HEK293 (cell line): ENCODE data around the gene CLIP4.

Experiments used
- CTCF ChIA-PET: fragments of 350-600 bp; formaldehyde crosslinking; extraction: SDS; loops from one replicate; lab custom pipeline; 2021; ENCODE audit warnings: antibody characterized with exemption; lab: Yijun Ruan, JAX
- POLR2A ChIA-PET: fragments of 300-600 bp; formaldehyde crosslinking; extraction: SDS; loops from one replicate; lab custom pipeline; 2020; ENCODE audit warnings: antibody characterized with exemption, inconsistent platforms; lab: Yijun Ruan, JAX
- H3K27ac ChIP-seq: fragments of 200-500 bp; sonication (Bioruptor generic); 2 replicates; pipeline ENCODE4 v1.5.1; 2014; ENCODE audit warnings: low read depth, low read length, control low read depth, inconsistent platforms; ENCODE audit errors: extremely low read depth
- H3K36me3 ChIP-seq, 2 experiments: fragments of 200-500 bp in 1 of 2; sonication (Bioruptor generic) in 1 of 2; 1 replicate in 1 of 2; 2 replicates in 1 of 2; pipeline ENCODE4 v1.5.1; 2014 to 2017; ENCODE audit warnings: inconsistent platforms in 2 of 2, low read length in 2 of 2; ENCODE audit not compliant: control insufficient read depth in 2 of 2, insufficient read depth in 1 of 2
- H3K4me1 ChIP-seq: fragments of 200-500 bp; sonication (Bioruptor generic); 2 replicates; pipeline ENCODE4 v1.5.1; 2014; ENCODE audit warnings: mild to moderate bottlenecking, low read length, inconsistent platforms; ENCODE audit not compliant: control insufficient read depth, insufficient read depth
- H3K4me3 ChIP-seq: 2 replicates; pipeline ENCODE4 v1.5.1; 2011; ENCODE audit warnings: low read depth, mild to moderate bottlenecking, control low read depth, low read length, moderate library complexity
- H3K9me3 ChIP-seq: fragments of 200-500 bp; sonication (Bioruptor generic); 2 replicates; pipeline ENCODE4 v1.5.1; 2014; ENCODE audit warnings: low read depth, low read length, inconsistent platforms; ENCODE audit not compliant: control insufficient read depth, insufficient read depth
- BCL11B ChIP-seq: fragments of 450-650 bp; formaldehyde crosslinking; IDR thresholded peaks from 2 replicates; pipeline ENCODE4 v1.5.1; 2016; ENCODE audit warnings: low read depth, missing biosample characterization, missing genetic modification characterization
- CTCF ChIP-seq: fragments of 450-650 bp; formaldehyde crosslinking; IDR thresholded peaks from 2 replicates; pipeline ENCODE4 v1.5.1; 2016; ENCODE audit warnings: missing biosample characterization, missing genetic modification characterization
- FEZF1 ChIP-seq: fragments of 450-650 bp; formaldehyde crosslinking; IDR thresholded peaks from 2 replicates; pipeline ENCODE4 v1.5.1; 2016; ENCODE audit warnings: missing biosample characterization, missing genetic modification characterization
- GLIS1 ChIP-seq: fragments of 450-650 bp; formaldehyde crosslinking; IDR thresholded peaks from 2 replicates; pipeline ENCODE4 v1.5.1; 2016; ENCODE audit warnings: missing biosample characterization, missing genetic modification characterization
- KLF10 ChIP-seq: fragments of 450-650 bp; IDR thresholded peaks from 2 replicates; pipeline ENCODE4 v1.5.1; 2018; ENCODE audit warnings: missing biosample characterization, mild to moderate bottlenecking, missing genetic modification characterization
- SP2 ChIP-seq: fragments of 450-650 bp; formaldehyde crosslinking; IDR thresholded peaks from 2 replicates; pipeline ENCODE4 v1.5.1; 2016; ENCODE audit warnings: missing biosample characterization, missing genetic modification characterization
- SP7 ChIP-seq: fragments of 450-650 bp; formaldehyde crosslinking; IDR thresholded peaks from 2 replicates; pipeline ENCODE4 v1.5.1; 2016; ENCODE audit warnings: missing biosample characterization, missing genetic modification characterization
- YY2 ChIP-seq: fragments of 450-650 bp; formaldehyde crosslinking; IDR thresholded peaks from 2 replicates; pipeline ENCODE4 v1.5.1; 2016; ENCODE audit warnings: missing biosample characterization, missing genetic modification characterization
- ZBTB17 ChIP-seq: fragments of 450-650 bp; formaldehyde crosslinking; IDR thresholded peaks from 2 replicates; pipeline ENCODE4 v1.5.1; 2016; ENCODE audit warnings: missing biosample characterization, missing genetic modification characterization
- ZBTB48 ChIP-seq: fragments of 450-650 bp; formaldehyde crosslinking; IDR thresholded peaks from 2 replicates; pipeline ENCODE4 v1.5.1; 2016; ENCODE audit warnings: missing biosample characterization, missing genetic modification characterization
- ZNF132 ChIP-seq: fragments of 450-650 bp; formaldehyde crosslinking; IDR thresholded peaks from 2 replicates; pipeline ENCODE4 v1.5.1; 2017; ENCODE audit warnings: missing biosample characterization, missing genetic modification characterization, borderline replicate concordance
- ZNF146 ChIP-seq: fragments of 450-650 bp; formaldehyde crosslinking; IDR thresholded peaks from 2 replicates; pipeline ENCODE4 v1.5.1; 2016; ENCODE audit warnings: missing biosample characterization, missing genetic modification characterization
- ZNF157 ChIP-seq: fragments of 450-650 bp; formaldehyde crosslinking; IDR thresholded peaks from 2 replicates; pipeline ENCODE4 v1.5.1; 2016; ENCODE audit warnings: missing biosample characterization, missing genetic modification characterization
- ZNF19 ChIP-seq: fragments of 450-650 bp; formaldehyde crosslinking; IDR thresholded peaks from 2 replicates; pipeline ENCODE4; 2016; ENCODE audit warnings: missing biosample characterization, missing genetic modification characterization, low read depth
- ZNF24 ChIP-seq: fragments of 450-650 bp; formaldehyde crosslinking; IDR thresholded peaks from 2 replicates; pipeline ENCODE4 v1.5.1; 2016; ENCODE audit warnings: missing biosample characterization, missing genetic modification characterization
- ZNF266 ChIP-seq: fragments of 450-650 bp; formaldehyde crosslinking; IDR thresholded peaks from 2 replicates; pipeline ENCODE4 v1.5.1; 2016; ENCODE audit warnings: missing biosample characterization, missing genetic modification characterization, low read depth
- ZNF274 ChIP-seq, 2 experiments: fragments of 200-500 bp in 1 of 2; fragments of 450-650 bp in 1 of 2; sonication (Bioruptor generic) in 1 of 2; formaldehyde crosslinking in 1 of 2; IDR thresholded peaks; 2 replicates each; pipeline versions ENCODE4 v1.5.1 to v1.6.1; 2014 to 2016; ENCODE audit warnings: borderline replicate concordance in 1 of 2, inconsistent platforms in 1 of 2, low read length in 1 of 2, missing biosample characterization in 1 of 2, missing genetic modification characterization in 1 of 2
- ZNF302 ChIP-seq: fragments of 450-650 bp; formaldehyde crosslinking; IDR thresholded peaks from 2 replicates; pipeline ENCODE4 v1.5.1; 2016; ENCODE audit warnings: missing biosample characterization, missing genetic modification characterization, low read depth
- ZNF335 ChIP-seq: fragments of 450-650 bp; formaldehyde crosslinking; conservative IDR thresholded peaks from 2 replicates; pipeline ENCODE4 v1.5.1; 2016; ENCODE audit warnings: missing biosample characterization, missing genetic modification characterization
- ZNF529 ChIP-seq: fragments of 450-650 bp; formaldehyde crosslinking; IDR thresholded peaks from 2 replicates; pipeline ENCODE4 v1.5.1; 2017; ENCODE audit warnings: missing genetic modification characterization, missing biosample characterization; ENCODE audit not compliant: insufficient replicate concordance
- ZNF571 ChIP-seq: fragments of 450-650 bp; formaldehyde crosslinking; IDR thresholded peaks from 2 replicates; pipeline ENCODE4 v1.5.0; 2017; ENCODE audit warnings: missing biosample characterization, missing genetic modification characterization
- ZNF596 ChIP-seq: fragments of 450-650 bp; IDR thresholded peaks from 2 replicates; pipeline ENCODE4 v1.5.0; 2018; ENCODE audit warnings: missing biosample characterization, mild to moderate bottlenecking, missing genetic modification characterization, moderate library complexity
- ZNF610 ChIP-seq: fragments of 450-650 bp; formaldehyde crosslinking; IDR thresholded peaks from 2 replicates; pipeline ENCODE4 v1.5.1; 2016; ENCODE audit warnings: missing biosample characterization, missing genetic modification characterization, borderline replicate concordance
- ZNF639 ChIP-seq: fragments of 450-650 bp; formaldehyde crosslinking; IDR thresholded peaks from 2 replicates; pipeline ENCODE4 v1.5.1; 2016; ENCODE audit warnings: missing biosample characterization, missing genetic modification characterization
- ZNF660 ChIP-seq: fragments of 450-650 bp; IDR thresholded peaks from 2 replicates; pipeline ENCODE4 v1.5.1; 2018; ENCODE audit warnings: missing biosample characterization, mild to moderate bottlenecking, missing genetic modification characterization
- ZNF664 ChIP-seq: fragments of 450-650 bp; formaldehyde crosslinking; IDR thresholded peaks from 2 replicates; pipeline ENCODE4 v1.5.1; 2016; ENCODE audit warnings: missing biosample characterization, missing genetic modification characterization
- ZNF677 ChIP-seq: fragments of 450-650 bp; IDR thresholded peaks from 2 replicates; pipeline ENCODE4 v1.5.0; 2018; ENCODE audit warnings: missing biosample characterization, mild to moderate bottlenecking, missing genetic modification characterization, moderate library complexity
- ZNF76 ChIP-seq: fragments of 450-650 bp; formaldehyde crosslinking; IDR thresholded peaks from 2 replicates; pipeline ENCODE4; 2016; ENCODE audit warnings: low read depth, missing biosample characterization, missing genetic modification characterization, borderline replicate concordance

The CLIP4 gene

GRCh38 chr2:29080886-29081743 is 34.1 kb upstream of the CLIP4 start:
- Histone ChIP-seq H3K36me3 (no peaks in the 10 kb centered on the region), H3K4me3 (no peak overlapping the region), H3K27ac (no peak overlapping the region), H3K9me3 (no peaks in the 10 kb centered on the region), H3K4me1 (no peaks in the 10 kb centered on the region)
- POLR2A ChIA-PET: no interaction called here
- TF ChIP-seq SP7 (tag by site-specific recombination) (no peak), ZNF677 (tag by site-specific recombination) (no peak), ZNF266 (no peak), ZNF146 (tag by site-specific recombination) (no peak), BCL11B (tag by site-specific recombination) (no peak), ZNF302 (tag by site-specific recombination) (no peak), ZNF596 (tag by site-specific recombination) (no peak), ZNF529 (tag by site-specific recombination) (no peak), ZNF660 (no peak), ZNF274 (IDR thresholded peaks at IDR 0.05; ENCODE audit: low read length) (no peak), ZNF274 (tag by site-specific recombination; IDR thresholded peaks at IDR 0.05; ENCODE audit: borderline replicate concordance) (no peak), ZNF19 (tag by site-specific recombination) (no peak), ZNF610 (tag by site-specific recombination) (no peak), GLIS1 (tag by site-specific recombination) (no peak)
- CTCF ChIA-PET: no interaction called here

- no peak overlapping the region for H3K4me3 ChIP-seq
- ChIA-PET CTCF (interaction anchor here (0.7 kb wide), 1 partner anchor 85 kb away, joined by 3 read pairs; no protein-coding TSS in a partner anchor), POLR2A (interaction anchor here (0.7 kb wide), 1 partner anchor 333 kb away, joined by 3 read pairs; no protein-coding TSS in a partner anchor)
- no peaks in the 10 kb centered on the region for H3K4me1 ChIP-seq
- H3K9me3 ChIP-seq: no peaks in the 10 kb centered on the region
- no peak overlapping the region for H3K27ac ChIP-seq
- TF ChIP-seq ZBTB17 (no peak), SP2 (tag by site-specific recombination) (no peak), ZBTB48 (tag by site-specific recombination) (no peak), CTCF (tag by site-specific recombination) (no peak), ZNF132 (tag by site-specific recombination) (no peak), KLF10 (no peak), ZNF639 (tag by site-specific recombination) (no peak), ZNF266 (no peak), ZNF157 (tag by site-specific recombination) (no peak), ZNF24 (no peak), FEZF1 (no peak), ZNF571 (tag by site-specific recombination) (no peak), YY2 (tag by site-specific recombination) (no peak), ZNF335 (no peak), ZNF664 (tag by site-specific recombination) (no peak), ZNF76 (tag by site-specific recombination) (no peak), BCL11B (tag by site-specific recombination) (no peak)
- TF ChIP-seq, all 188 proteins: peak for 0
- H3K36me3 ChIP-seq: no peaks in the 10 kb centered on the region
These were observed 32.3 kb upstream of the CLIP4 start for GRCh38 chr2:29082804-29083495.
